Femur (tissue), 1 donor: ENCODE measurements around the gene NALF2.

Experiments used
- DNase-seq: peaks from one replicate; pipeline ENCODE4 v3.0.0-alpha.2; 2017

Gene NALF2

DNA sequence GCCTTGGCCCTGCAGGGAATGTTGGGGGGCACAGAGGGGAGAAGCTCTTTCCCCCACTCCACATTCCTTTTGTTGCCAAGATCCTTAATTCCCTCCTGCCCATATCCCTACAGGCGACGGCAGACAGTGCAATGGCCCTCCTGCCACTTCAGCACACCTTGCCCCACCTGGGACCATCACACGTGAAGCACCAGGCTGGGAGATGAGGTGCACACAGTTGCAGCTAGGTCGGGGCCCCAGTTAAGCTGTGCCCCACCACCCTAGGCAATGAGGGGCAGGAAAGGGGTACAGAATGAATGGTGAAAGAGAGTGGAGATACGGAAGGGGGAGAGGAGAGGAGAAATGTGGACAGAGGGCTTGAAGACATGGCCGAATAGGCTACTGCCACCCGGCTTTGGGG lies 26.2 kb downstream of the NALF2 start:
- DNase-seq, result no peak

DNA sequence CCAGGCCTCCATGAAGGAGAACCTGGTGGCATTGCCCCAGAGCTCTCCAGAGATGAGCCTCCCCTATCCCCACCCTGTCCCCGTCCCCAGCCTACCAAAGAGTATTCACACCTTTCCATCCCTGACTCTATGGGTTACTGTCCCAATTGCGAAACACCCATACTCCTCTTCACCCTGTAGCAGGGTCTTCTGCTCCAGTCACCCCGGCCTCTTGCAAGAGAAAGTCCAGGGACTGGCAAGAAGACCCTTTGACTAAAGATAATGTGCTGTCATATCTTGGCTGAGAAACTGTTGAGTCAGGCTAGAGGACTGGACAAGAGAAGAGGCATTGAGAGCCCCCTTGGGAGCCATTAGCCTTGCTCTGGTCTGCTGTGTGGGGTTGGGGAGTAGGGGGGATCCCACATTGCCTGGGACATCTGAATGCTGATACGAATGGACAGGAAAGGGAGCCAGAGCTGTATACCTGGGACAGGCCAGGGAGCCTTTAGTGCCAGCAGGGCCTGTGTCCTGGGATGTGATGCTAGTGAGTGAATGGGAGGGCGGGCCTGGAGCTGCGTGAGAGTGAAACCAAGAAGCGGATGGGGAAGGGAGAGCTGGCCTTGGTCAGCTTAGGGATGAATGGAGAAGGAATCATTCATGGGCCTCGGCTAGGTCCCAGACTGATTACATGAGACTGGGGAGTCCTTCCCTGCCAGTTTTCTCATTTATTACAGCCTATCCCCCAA lies 27.1 kb downstream of the NALF2 start:
- DNase-seq, result no peak

DNA sequence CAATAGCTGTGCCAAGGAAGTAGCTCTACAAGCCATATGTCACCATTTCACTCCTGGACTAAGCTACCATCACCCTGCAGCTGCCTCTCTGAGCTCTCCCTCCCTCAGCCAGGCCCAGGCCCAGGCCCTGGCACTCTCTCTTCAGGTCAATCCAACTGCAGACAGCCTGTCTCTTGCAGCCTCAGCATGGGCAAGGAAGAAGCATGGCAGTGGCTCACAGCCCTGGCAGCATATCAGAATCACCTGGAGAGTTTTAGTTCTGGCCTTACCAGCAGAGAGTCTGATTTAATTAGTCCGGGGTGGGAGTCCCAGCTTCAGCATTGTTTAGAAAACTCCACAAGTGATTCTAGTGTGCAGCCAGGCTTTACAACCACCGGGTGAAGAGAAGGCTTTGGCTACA lies 31.5 kb downstream of the NALF2 start:
- DNase-seq, result no peak

DNA sequence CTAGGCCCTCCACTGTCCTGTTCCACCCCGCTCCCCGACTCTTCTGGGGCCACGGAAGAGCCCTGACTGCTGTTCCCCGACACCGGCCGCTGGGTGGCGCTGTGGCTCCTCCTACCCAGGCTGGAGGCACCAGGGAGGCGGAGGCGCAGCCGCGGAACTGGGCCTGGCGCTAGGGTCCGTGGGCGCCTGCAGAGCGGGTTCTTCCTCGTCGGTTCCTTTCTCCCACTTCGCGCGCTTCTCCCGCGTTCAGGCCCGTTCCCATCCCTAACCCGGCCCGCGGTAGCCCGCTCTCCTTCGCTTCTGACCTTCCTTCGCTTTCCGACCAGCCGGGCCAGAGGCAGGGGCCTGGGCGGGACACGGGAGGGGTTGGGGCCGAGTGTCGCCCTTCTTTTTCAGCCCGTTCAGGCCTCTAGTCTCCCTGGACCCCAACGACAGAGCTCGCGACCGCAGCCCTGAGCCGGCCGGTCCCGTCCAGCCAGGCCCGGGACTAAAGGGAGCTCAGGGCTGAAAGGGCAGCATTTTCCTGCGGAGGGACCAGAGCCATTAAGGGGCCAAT lies 34.3 kb downstream of the NALF2 start:
- peak; percentile 85 for DNase-seq

DNA sequence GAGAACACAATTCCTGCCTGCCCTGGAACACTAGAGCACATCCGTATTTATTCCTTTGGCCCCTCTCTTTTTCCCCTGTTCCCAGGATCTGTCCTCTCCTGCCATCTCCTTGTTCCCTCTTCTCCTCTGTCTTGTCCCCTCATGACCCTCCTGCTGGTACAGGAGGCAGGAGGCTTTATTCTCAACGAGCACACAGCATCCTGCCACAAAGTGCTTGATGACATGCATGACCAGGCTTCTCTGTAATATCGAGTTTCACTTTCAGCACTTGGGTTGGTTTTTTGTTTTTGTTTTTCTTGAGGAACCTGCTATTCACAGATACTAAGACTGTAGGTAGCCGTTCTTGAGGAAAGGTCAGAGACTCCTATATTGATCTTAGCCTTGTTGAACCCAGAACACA lies 35.3 kb downstream of the NALF2 start:
- DNase-seq, result no peak

DNA sequence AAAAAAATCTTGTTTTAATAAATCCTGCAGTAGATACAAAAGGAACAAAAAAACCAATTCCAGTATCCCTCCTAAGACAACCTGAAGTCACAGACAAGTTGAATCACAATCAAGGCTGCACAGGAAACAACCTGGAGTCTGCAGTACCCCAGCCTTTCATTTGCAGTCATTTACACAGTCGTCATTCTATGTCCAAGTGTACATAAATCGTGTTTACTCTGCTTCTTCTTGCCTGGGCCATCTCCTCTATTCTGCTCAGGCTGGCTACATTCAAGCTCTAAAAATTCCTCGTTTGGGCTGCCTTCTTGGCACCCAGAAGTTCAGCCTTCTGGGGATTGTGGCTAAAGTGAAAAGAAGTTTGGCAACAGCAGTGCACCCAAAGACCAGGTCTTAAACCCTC lies 37.8 kb downstream of the NALF2 start:
- no peak for DNase-seq

DNA sequence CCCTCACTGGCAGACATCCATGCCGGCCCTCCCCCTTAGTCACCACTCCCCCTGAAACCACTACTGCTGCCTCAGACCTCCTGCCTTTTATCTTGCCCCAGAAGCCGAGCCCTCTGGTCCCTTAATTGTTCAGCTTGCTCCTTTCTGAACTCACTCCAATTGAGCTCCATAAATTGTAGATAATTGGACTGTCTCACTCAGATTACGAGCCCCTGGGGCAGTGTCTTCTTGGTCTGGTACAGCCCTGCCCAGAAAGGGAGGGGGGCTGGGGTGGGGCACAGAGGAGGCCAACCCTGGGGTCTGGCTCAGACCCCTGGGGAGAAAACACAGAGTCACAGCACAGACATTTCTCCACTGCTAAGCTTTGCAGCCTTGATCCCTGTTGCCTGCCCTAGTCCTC lies 39.4 kb downstream of the NALF2 start:
- DNase-seq, result no peak

DNA sequence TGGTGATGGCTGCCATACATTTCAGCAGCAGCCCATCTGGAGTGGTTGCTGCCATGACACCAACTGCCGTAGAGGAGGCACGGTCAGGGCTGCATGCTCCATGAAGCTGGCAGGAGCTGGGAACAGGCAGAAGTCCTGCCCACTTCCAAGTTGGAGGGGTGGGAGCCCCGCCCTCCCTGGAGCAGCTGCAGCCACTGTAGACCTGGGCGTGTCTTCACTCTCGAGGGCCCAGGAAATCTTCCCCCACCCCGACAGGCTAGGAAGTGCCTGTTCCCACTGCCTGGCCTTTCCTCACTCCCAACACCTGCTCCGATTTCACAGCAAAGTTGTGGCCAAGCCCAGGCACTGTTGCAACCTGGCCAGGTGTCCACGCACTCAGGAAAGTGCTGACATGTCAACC lies 42.3 kb downstream of the NALF2 start:
- no peak for DNase-seq

DNA sequence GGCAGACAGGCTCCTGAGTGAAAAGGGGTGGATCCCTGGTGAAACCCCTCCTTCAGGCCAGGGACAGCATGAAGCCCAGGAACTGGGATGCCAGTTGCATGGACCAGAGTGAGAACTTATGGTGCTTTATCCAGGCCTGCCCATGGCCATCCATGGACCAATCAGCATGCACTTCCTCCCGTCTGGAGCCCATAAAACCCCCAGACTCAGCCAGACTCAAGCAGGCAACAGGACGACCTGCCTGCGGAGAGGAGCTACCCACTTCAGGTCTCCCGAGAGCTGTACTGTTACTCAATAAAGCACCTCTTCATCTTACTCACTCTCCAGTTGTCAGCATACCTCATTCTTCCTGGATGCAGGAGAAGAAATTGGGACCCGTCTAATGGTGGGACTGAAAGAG lies 42.9 kb downstream of the NALF2 start:
- no peak for DNase-seq

DNA sequence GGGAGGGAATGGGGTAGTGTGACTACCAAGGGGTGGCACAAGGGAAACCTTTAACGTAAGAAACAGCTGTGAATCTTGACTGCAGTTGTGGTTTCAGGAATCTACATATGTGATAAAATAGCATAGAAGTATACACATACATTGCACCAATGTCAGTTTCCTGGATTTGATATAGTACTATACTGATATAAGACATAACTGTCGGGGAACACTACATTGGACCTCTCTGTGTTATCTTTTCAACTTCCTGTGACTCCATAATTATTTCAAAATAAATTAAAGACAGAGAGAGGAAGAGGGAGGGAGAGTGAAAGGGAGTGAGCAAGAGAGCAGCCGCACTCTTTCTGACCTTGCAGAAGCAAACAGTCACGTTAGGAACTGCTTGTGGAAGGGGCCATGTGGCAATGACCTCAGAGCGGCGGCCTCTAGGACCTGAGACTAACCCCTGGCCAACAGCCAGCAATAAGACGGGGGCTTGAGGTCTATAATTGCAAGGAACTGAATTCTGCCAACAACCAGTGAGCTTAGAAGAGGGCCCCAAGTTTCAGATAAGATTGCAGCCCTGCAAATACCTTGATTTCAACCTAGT lies 47.4 kb downstream of the NALF2 start:
- DNase-seq, result no peak

DNA sequence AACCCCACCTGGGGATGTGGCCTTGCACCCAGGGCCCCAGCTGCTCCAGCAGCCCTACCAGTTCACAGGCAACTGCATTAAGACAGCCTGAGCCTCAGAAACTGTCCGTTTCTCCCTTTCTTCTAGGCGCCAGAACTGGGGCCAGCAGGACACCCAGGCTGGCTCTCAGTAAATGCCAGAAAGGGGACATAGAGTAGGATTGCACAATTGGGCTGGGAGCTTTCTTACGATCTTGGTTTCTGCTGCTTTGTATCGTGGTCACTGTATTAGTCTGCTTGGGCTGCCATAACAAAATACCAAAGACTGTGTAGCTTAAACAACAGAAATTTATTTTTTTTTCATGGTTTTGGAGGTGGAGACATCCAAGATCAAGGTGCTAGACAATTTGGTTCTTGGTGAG lies 48.4 kb downstream of the NALF2 start:
- DNase-seq, result no peak
